IMR-90 (cell line): ENCODE results near the gene MFNG. TPM values are rescaled to one million over a fixed set of nuclear protein-coding genes. Genes with fewer than 3 reads are reported as not detected.

ENCODE experiments used
- ATAC-seq: fragments of 200-7000 bp; cut with Tn5 transposase; 2 replicates; pipeline ENCODE4 v1.9.1; 2020; ENCODE audit warnings: low read depth, mild to moderate bottlenecking, moderate library complexity
- BruUV-seq: library from RNA; stranded (reverse); fragments of 400-500 nt; replicated peaks from 2 replicates; lab custom pipeline; 2021; lab: Mats Ljungman, UMichigan
- CTCF ChIA-PET: fragments of 300-600 bp; formaldehyde crosslinking; extraction: SDS; loops from one replicate; lab custom pipeline; 2021; ENCODE audit warnings: antibody characterized with exemption; lab: Yijun Ruan, JAX
- POLR2A ChIA-PET: fragments of 300-600 bp; sonication (Branson Sonifier 250); formaldehyde crosslinking; loops from one replicate; lab custom pipeline; 2022; ENCODE audit warnings: antibody characterized with exemption; ENCODE audit not compliant: unreplicated experiment; lab: Charles Lee
- DNase-seq: peaks from one replicate; pipeline ENCODE4 v3.0.0; 2013
- H2AFZ ChIP-seq: replicated peaks from 2 replicates; pipeline ENCODE3; 2013; ENCODE audit warnings: low read length, mild to moderate bottlenecking; ENCODE audit not compliant: poor library complexity
- H2AK5ac ChIP-seq: 2 replicates; pipeline ENCODE4 v1.6.1; 2013; ENCODE audit warnings: low read depth, low read length, inconsistent platforms
- H2AK9ac ChIP-seq: replicated peaks from 2 replicates; pipeline ENCODE3; 2013; ENCODE audit warnings: mild to moderate bottlenecking, low read depth, low read length, moderate library complexity; ENCODE audit not compliant: poor library complexity
- H2BK120ac ChIP-seq: 2 replicates; pipeline ENCODE4 v1.6.1; 2013; ENCODE audit warnings: low read depth, low read length, inconsistent platforms
- H2BK15ac ChIP-seq: 3 replicates; pipeline ENCODE4 v1.6.1; 2013; ENCODE audit warnings: low read depth, low read length, inconsistent platforms
- H2BK20ac ChIP-seq: 2 replicates; pipeline ENCODE4 v1.6.1; 2013; ENCODE audit warnings: low read depth, mild to moderate bottlenecking, inconsistent platforms, low read length, moderate library complexity
- H2BK5ac ChIP-seq: 2 replicates; pipeline ENCODE4 v1.6.1; 2013; ENCODE audit warnings: mild to moderate bottlenecking, low read depth, low read length, inconsistent platforms; ENCODE audit not compliant: poor library complexity, severe bottlenecking
- H3K14ac ChIP-seq: replicated peaks from 2 replicates; pipeline ENCODE4 v1.6.1; 2013; ENCODE audit warnings: low read depth, low read length, inconsistent platforms
- H3K18ac ChIP-seq: 2 replicates; pipeline ENCODE4 v1.6.1; 2013; ENCODE audit warnings: low read depth, low read length, control low read depth
- H3K23ac ChIP-seq: 2 replicates; pipeline ENCODE4 v1.6.1; 2013; ENCODE audit warnings: low read depth, low read length, inconsistent platforms
- H3K27ac ChIP-seq: 2 replicates; pipeline ENCODE4 v1.5.1; 2013; ENCODE audit warnings: mild to moderate bottlenecking, control low read depth, low read length; ENCODE audit not compliant: insufficient read depth
- H3K27me3 ChIP-seq: 2 replicates; pipeline ENCODE4 v1.6.1; 2013; ENCODE audit warnings: low read length; ENCODE audit not compliant: control insufficient read depth, insufficient read depth
- H3K36me3 ChIP-seq: 2 replicates; pipeline ENCODE4 v1.6.1; 2013; ENCODE audit warnings: low read length, mixed read lengths; ENCODE audit not compliant: control insufficient read depth, insufficient read depth
- H3K4ac ChIP-seq: 2 replicates; pipeline ENCODE4 v1.6.1; 2013; ENCODE audit warnings: low read depth, low read length, inconsistent platforms
- H3K4me1 ChIP-seq: 2 replicates; pipeline ENCODE4 v1.6.1; 2013; ENCODE audit warnings: low read length, mixed read lengths; ENCODE audit not compliant: control insufficient read depth, insufficient read depth
- H3K4me2 ChIP-seq: 2 replicates; pipeline ENCODE4 v1.6.1; 2013; ENCODE audit warnings: low read depth, mild to moderate bottlenecking, control low read depth, low read length, moderate library complexity
- H3K4me3 ChIP-seq: 2 replicates; pipeline ENCODE4 v1.5.1; 2013; ENCODE audit warnings: low read depth, mild to moderate bottlenecking, control low read depth, low read length, moderate library complexity; ENCODE audit not compliant: insufficient read depth
- H3K56ac ChIP-seq: 2 replicates; pipeline ENCODE4 v1.6.1; 2013; ENCODE audit warnings: low read length, inconsistent platforms; ENCODE audit not compliant: insufficient read depth; ENCODE audit errors: extremely low read depth
- H3K79me1 ChIP-seq, 2 experiments: 2 replicates each; pipeline ENCODE4 v1.6.1; 2013; ENCODE audit warnings: low read length in 2 of 2, inconsistent platforms in 1 of 2, low read depth in 1 of 2
- H3K9ac ChIP-seq: 2 replicates; pipeline ENCODE4 v1.6.1; 2013; ENCODE audit warnings: low read depth, low read length, control low read depth
- H3K9me1 ChIP-seq: 2 replicates; pipeline ENCODE4 v1.6.1; 2013; ENCODE audit warnings: low read length, inconsistent platforms; ENCODE audit not compliant: insufficient read depth
- H3K9me3 ChIP-seq: 2 replicates; pipeline ENCODE4 v1.6.1; 2013; ENCODE audit warnings: low read length; ENCODE audit not compliant: control insufficient read depth, insufficient read depth
- H4K20me1 ChIP-seq: 2 replicates; pipeline ENCODE4 v1.6.1; 2013; ENCODE audit warnings: low read length, inconsistent platforms; ENCODE audit not compliant: insufficient read depth
- H4K5ac ChIP-seq: 2 replicates; pipeline ENCODE4 v1.6.1; 2013; ENCODE audit warnings: mild to moderate bottlenecking, low read depth, low read length, control low read depth
- H4K8ac ChIP-seq, 2 experiments: 2 replicates each; pipeline ENCODE4 v1.6.1; 2013; ENCODE audit warnings: low read depth in 2 of 2, low read length in 2 of 2, control low read depth in 1 of 2, inconsistent platforms in 1 of 2
- H4K91ac ChIP-seq: 2 replicates; pipeline ENCODE4 v1.6.1; 2013; ENCODE audit warnings: low read depth, low read length, inconsistent platforms; ENCODE audit not compliant: insufficient read depth
- BHLHE40 ChIP-seq: fragments of 150-350 bp; IDR thresholded peaks from 2 replicates; pipeline ENCODE4 v1.6.1; 2016; ENCODE audit warnings: mild to moderate bottlenecking, low read depth, low read length
- CHD1 ChIP-seq: IDR thresholded peaks from 2 replicates; pipeline ENCODE4 v1.6.1; 2012; ENCODE audit warnings: low read depth, low read length, improper control_type of control experiment
- CTCF ChIP-seq: conservative IDR thresholded peaks from 2 replicates; pipeline ENCODE4 v1.5.1; 2012; ENCODE audit warnings: mild to moderate bottlenecking, low read depth, low read length, improper control_type of control experiment
- ELK1 ChIP-seq: fragments of 150-350 bp; IDR thresholded peaks from 2 replicates; pipeline ENCODE4 v1.6.1; 2016; ENCODE audit warnings: low read depth, mild to moderate bottlenecking, low read length, moderate library complexity, borderline replicate concordance
- MAZ ChIP-seq: IDR thresholded peaks from 2 replicates; pipeline ENCODE4 v1.6.1; 2012; ENCODE audit warnings: low read depth, mild to moderate bottlenecking, low read length, improper control_type of control experiment, moderate library complexity, borderline replicate concordance
- MXI1 ChIP-seq: IDR thresholded peaks from 2 replicates; pipeline ENCODE4 v1.6.1; 2012; ENCODE audit warnings: low read depth, mild to moderate bottlenecking, low read length, moderate library complexity, borderline replicate concordance
- NFE2L2 ChIP-seq: fragments of 150-350 bp; IDR thresholded peaks from 2 replicates; pipeline ENCODE4 v1.6.1; 2016; ENCODE audit warnings: low read depth, mild to moderate bottlenecking, low read length
- POLR2A ChIP-seq: IDR thresholded peaks from 2 replicates; pipeline ENCODE4 v1.6.1; 2012; ENCODE audit warnings: mild to moderate bottlenecking, low read depth, low read length
- RAD21 ChIP-seq: IDR thresholded peaks from 2 replicates; pipeline ENCODE4 v1.6.1; 2012; ENCODE audit warnings: low read length, improper control_type of control experiment
- RFX5 ChIP-seq: IDR thresholded peaks from 2 replicates; pipeline ENCODE4 v1.8.0; 2012; ENCODE audit warnings: low read depth, mild to moderate bottlenecking, low read length, moderate library complexity
- SMC3 ChIP-seq: fragments of 150-350 bp; IDR thresholded peaks from 2 replicates; pipeline ENCODE4 v1.6.1; 2016; ENCODE audit warnings: low read depth, mild to moderate bottlenecking, antibody characterized with exemption, low read length, moderate library complexity
- USF2 ChIP-seq: fragments of 150-350 bp; IDR thresholded peaks from 2 replicates; pipeline ENCODE4 v1.6.1; 2017; ENCODE audit warnings: mild to moderate bottlenecking, antibody characterized with exemption, low read length, low read depth
- WGBS, 2 experiments: methylation state at CpG; one replicate each; pipeline versions ENCODE4 v1.1.5 to v1.1.7; 2013; ENCODE audit warnings: missing lambda C conversion rate in 2 of 2; ENCODE audit not compliant: insufficient read length in 1 of 2; ENCODE audit errors: extremely low coverage in 2 of 2; 5-methylcytosine and 5-hydroxymethylcytosine counted together
- dilution Hi-C: fragments of 300-500 bp; cut with HindIII; formaldehyde crosslinking; loops from one replicate; pipeline ENCODE4 v1.14.3; 2018; ENCODE audit warnings: low sequenced_read_pairs; ENCODE audit not compliant: unreplicated experiment
- in situ Hi-C: fragments of 300-500 bp; cut with MboI; formaldehyde crosslinking; loops from 3 replicates; pipeline ENCODE4 v1.14.3; 2019; ENCODE audit warnings: low sequenced_read_pairs, inconsistent platforms, mixed read lengths
- intact Hi-C: fragments of 100-400 bp; cut with micrococcal nuclease; formaldehyde crosslinking; loops from 2 replicates; pipeline ENCODE4 v1.10.0; 2022
- polyA plus RNA-seq, 3 experiments: library from polyadenylated mRNA; depleted of rRNA; stranded (reverse); fragments of >200 nt; gene quantifications; 2 replicates each; pipeline ENCODE4 v1.2.3, GENCODE V29; 2012; ENCODE audit warnings: low replicate concordance in 1 of 3
- total RNA-seq: library from RNA; depleted of rRNA; stranded (reverse); fragments of >200 nt; gene quantifications from 2 replicates; pipeline ENCODE4 v1.2.3, GENCODE V29; 2012

The MFNG gene
- total and polyA plus RNA-seq, 2 of the 4 experiments (the other 2 are of a cell fraction): 0.15 TPM; not detected in 1

- TF ChIP-seq ELK1: no peak
Measured at GRCh38 chr22:37497062-37497599, 10.9 kb upstream of the MFNG start (continued).

GRCh38 chr22:37496651-37497050, 10.5 kb upstream of the MFNG start:
- TF ChIP-seq BHLHE40 (no peak), CTCF (no peak), MAZ (no peak), RFX5 (no peak), MXI1 (no peak), NFE2L2 (no peak), SMC3 (no peak), RAD21 (no peak), CHD1 (no peak), USF2 (no peak), POLR2A (no peak)
- in situ Hi-C loops: no loop called here
- WGBS, 2 experiments: 92% methylated on average over 4 of the region's 11 CpGs; no CpG with 5 or more reads in 1 of the 2 experiments

More at GRCh38 chr22:37496651-37497050, 10.5 kb upstream of the MFNG start:
- peak overlapping the region; percentile 91 for H2AK9ac ChIP-seq
- peaks cover 4% of the 10 kb centered on the region; the same call in 1 of the 2 replicates for H3K36me3 ChIP-seq
- H4K5ac ChIP-seq: 0 out of 2 replicates have a peak overlapping the region, but pooled peaks have one; percentile 13
- peak overlapping the region; percentile 64 for H2BK5ac ChIP-seq
- peak overlapping the region; percentile 5 for H3K18ac ChIP-seq
- H2BK20ac ChIP-seq: peak overlapping the region; percentile 95
- peak overlapping the region; percentile 86 for H4K91ac ChIP-seq
- peak overlapping the region; percentile 41; the same call in 1 of the 2 replicates for H3K23ac ChIP-seq
- POLR2A ChIA-PET: no interaction called here
- H2BK120ac ChIP-seq: peak overlapping the region; percentile 96
- no TSS peak for BruUV-seq
- H3K4me3 ChIP-seq: no peak overlapping the region
- dilution Hi-C loops: no loop called here
- H3K4ac ChIP-seq: peak overlapping the region; percentile 91
- no peaks in the 10 kb centered on the region for H3K9me3 ChIP-seq
- peaks cover 17% of the 10 kb centered on the region for H3K9me1 ChIP-seq
- peak overlapping the region; percentile 49 to 76 for H4K8ac ChIP-seq
- H3K27ac ChIP-seq: peak overlapping the region; percentile 60
- peak overlapping the region; percentile 44; the same call in 1 of the 2 replicates for H3K14ac ChIP-seq
- peaks cover 21% of the 10 kb centered on the region for H3K4me1 ChIP-seq
- H3K4me2 ChIP-seq: no peak overlapping the region
- DNase-seq (peak; percentile 48), ATAC-seq (peak; percentile 44)
- peaks cover 0 to 19% of the 10 kb centered on the region in 2 experiments; a peak in 2 of 4 replicates for H3K79me1 ChIP-seq
- H3K27me3 ChIP-seq: no peaks in the 10 kb centered on the region
- H2AK5ac ChIP-seq: peak overlapping the region; percentile 98
- H4K20me1 ChIP-seq: peaks cover 8% of the 10 kb centered on the region
- H2BK15ac ChIP-seq: peak overlapping the region; percentile 49; the same call in 1 of the 3 replicates
- peak overlapping the region; percentile 51 for H3K56ac ChIP-seq
- peak overlapping the region; percentile 47 for H2AFZ ChIP-seq
- CTCF ChIA-PET: no interaction called here
- intact Hi-C loops: no loop called here
- H3K9ac ChIP-seq: no peak overlapping the region; the same call in 1 of the 2 replicates
